COLO668 (cell line): ENCODE measurements around the gene MACO1.
"Not testable (repeated sequence)": the region's sequence is repeated elsewhere in the genome, so short reads cannot be mapped to it uniquely, and the experiment has no call there.

Experiments used
- DNase-seq: peaks from one replicate; lab custom pipeline; 2025; ENCODE audit not compliant: unreplicated experiment; lab: John Stamatoyannopoulos, UW

Gene MACO1

DNA sequence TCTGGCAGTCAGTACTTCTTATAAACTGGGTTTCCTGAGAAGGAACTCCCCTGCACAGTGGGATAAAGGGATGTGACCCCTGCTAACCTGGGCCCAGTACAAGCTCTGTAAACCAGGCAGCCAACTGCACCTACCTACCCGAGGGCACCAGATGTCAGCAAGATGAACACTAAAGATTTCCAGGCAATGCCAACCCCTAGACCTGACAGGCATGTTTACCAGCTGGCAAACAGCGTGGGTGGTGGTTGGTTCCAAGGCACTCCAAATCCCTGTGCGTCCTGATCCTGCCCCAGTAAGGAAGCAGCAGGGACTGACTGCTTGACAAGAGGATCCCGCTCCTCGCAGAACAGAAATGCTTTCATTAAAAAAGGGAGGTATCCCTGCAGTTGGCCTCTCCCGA is 7.5 kb upstream of the MACO1 start:
- not testable (repeated sequence) for DNase-seq

DNA sequence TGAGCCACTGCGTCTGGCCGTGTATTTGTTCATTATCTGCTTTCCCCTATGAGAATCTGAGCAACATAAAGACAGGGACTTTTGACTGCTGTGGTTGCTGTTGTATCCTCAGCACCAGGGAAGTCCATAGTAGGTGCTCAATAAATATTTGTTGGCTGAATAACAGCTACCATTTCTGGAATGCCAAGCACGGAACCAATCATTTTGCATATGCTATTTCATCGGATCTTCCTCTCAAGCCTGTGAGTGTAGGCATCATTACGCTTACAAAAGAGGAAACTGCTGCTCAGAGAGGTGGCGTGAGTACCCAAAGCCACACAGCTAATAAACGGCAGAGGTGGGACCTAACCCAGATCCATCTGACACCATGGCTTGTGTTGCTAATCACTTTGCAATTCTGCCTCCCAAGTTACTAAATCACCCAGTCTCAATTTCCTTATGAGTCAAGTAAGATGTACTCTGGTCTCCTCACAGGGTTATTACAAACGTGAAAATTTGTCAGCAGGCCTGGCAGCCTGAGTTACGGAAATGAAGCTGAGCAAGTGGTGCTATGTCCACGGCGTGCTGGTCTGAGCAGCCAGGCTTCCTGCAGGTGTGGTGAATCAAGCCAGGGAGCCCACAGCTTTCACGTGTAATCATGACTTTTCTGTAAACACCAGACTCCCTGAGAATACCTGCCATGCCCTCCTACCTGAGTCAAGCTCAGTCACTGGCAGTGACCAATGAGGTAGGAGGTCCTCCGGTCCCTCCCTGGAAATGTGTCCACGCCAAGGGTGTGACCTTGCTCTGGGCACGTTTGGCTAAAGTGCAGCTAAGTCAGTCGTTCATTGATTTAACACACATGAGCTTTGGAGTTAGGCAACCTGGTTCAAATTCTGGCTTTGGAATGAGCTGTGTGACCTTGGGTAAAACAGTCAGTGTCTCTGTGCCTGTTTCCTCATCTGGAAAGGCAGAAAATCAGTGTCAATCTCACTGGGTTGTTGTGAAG is 5.3 kb upstream of the MACO1 start:
- DNase-seq: no peak

DNA sequence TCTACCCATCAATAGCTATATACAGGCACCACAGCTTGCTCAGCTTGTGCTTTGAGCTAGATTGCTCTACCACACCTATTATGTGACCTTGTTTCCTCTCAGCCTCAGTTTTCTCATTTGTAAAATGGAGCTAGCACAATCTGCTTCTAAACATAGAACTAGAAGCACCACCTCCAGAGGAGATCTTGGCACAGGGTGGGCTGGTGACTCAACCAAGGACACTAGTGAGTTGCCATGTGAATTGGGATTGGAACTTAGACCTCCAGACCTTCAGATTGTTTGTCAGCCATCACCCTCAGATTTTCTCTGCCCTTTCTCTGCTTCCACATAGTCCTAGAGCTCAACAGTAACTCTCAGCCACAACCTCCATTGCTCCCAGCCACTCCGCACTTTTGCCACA is 3.0 kb upstream of the MACO1 start:
- no peak for DNase-seq

- no peak for DNase-seq
These were observed 2.1 kb upstream of the MACO1 start for GRCh38 chr1:25428475-25429166.

DNA sequence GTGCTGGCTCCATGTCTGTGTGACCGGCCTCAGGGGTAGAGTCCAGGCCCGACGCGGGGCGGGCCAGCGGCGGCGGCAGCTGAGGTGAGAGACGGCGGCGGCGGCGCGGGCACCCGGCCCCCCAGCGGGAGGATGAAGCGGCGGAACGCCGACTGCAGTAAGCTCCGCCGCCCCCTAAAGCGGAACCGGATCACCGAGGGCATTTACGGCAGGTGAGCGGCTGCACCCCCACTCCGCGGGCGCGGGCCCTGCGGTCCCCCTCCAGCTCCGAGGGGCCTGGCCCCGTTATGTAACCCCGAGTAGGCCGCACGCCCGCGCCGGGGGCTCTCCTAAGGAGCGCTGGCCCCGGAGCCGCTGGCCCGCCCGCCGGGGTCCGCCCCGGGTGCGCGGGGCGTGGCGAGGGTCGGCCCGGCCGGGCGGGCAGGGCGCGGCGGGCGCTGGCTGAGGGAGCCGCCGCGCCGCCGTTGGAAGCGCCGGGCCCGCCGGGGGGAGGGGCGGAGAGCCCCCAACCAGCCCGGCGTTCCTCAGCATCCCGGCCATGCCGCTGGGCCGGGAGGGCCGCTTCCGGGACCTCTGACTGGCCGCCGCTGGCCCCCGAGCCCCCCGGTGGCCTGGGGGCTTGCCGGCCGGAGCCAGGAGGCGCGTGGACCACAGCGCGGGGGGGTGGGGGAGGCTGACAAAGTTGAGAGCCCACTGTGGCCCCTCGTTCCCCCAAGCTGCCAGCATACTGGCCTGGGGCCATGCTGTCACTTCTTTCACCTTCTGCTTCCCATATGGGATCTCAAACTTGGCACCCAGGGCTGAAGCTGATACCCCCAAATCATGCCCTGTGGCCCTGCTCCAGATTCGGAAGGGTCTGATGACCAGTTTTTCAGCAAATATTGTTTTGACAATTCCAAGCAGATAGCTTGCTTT is 527 bp downstream of the MACO1 start:
- DNase-seq: peak; percentile 85

- no peak for DNase-seq
These were observed 1.4 kb downstream of the MACO1 start for GRCh38 chr1:25431955-25432719.

- no peak for DNase-seq
These were observed 2.2 kb downstream of the MACO1 start for GRCh38 chr1:25432749-25433388.

DNA sequence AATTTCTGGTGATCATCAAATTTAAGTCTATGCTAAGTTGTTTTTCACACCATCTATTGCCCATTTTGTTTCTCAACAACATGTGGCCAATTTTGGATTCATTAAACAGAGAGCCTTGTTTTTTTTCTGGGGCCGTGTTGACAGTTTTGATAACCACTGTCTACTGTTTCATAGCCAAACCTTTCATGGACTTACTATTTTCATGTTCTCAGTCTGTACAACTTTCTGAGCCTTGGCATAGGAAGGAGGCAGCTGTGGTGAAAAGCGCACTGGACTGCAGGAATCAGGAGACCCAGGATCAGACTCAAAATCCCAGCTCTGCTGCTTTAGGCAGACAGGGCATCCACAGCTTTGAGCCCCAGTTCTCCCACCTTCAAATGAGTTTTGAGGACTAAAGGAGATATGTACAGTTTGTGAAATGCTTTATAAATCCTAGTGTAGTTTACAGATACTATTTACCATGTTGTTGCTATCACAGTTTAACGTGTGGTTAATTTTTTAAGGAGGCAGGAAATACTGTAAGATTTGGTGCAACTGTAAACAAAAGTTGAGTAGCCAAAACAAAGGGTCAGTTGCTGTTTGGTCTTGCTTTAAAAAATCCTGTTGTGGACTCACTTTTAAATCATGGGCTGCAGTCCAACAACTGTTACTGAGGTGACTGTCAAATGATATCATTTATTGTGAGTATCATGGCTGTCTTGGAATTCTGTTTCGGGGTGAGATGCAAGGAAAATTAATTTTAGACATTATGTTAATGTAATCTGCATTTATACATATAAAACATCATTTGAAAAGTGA is 2.9 kb downstream of the MACO1 start:
- DNase-seq: no peak

DNA sequence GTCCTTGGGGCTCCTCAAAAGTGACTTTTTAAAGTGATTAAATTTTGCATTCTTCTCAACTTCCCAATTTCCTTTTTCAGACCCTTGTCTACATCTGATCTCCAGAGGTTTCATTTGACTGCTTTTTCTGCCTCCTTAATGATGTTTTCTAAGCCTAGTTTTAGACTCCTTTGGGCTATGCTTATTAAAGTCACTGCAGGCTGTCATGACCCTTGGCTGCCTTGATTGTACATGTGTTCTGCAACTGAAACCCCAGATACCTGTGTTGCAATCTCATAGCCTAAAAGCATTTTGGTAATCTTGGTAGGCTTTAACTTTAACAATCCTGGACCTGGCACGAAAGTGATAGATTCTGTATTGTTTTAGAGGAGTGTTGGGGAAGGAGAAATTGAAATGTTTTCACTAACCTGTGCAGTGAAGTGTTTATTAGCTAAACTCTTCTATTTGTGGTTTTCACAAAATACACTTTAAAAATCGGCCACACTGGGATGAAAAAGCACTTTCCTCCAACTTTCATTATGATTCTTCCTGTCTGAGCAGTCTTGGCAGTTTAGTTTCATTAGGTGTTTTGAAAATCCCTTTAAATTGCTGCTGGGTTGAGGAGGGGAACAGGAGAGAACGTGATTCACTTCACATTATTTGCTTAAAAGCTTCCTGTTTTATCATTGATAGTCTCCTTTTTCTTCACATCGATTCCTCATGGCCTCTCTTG is 4.9 kb downstream of the MACO1 start:
- no peak for DNase-seq

- no peak for DNase-seq
These were observed 7.0 kb downstream of the MACO1 start for GRCh38 chr1:25437672-25438071.

DNA sequence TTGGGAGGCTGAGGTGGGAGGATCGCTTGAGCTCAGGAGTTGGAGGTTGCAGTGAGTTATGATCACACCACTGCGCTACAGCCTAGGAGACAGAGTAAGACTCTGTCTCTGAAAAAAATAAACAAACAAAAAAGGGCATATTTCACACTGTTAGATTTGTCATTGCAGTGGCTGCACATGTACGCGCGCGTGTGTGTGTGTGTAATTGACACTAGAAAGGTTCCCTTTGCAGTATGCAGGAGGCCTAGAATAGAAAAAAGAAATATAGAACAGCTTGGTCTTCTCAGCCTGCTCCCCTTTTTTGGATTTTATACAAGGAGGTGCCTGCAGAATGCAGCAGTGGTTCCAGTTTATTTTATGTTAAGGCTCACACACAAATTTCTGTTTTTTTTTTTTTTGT is 8.6 kb downstream of the MACO1 start:
- DNase-seq: no peak

DNA sequence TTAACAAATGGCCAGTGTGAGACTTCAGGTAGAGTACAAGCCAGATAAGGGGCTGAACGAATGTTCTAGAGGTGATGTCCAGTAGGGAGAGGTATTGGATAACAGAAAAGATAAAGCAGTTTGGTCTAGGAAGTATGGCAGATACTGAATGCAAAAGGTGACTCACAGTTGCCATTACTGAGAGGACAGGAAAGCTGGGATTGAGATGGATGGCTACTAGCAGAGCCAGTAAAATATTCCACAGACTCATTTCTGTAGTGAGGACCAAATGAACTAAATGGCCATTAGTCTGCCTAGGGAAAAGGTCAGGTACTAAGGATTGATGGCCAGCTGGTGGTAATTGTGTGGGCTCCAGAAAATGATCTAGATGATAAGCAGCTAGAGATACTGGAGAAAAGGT is 11.5 kb downstream of the MACO1 start:
- DNase-seq: no peak

DNA sequence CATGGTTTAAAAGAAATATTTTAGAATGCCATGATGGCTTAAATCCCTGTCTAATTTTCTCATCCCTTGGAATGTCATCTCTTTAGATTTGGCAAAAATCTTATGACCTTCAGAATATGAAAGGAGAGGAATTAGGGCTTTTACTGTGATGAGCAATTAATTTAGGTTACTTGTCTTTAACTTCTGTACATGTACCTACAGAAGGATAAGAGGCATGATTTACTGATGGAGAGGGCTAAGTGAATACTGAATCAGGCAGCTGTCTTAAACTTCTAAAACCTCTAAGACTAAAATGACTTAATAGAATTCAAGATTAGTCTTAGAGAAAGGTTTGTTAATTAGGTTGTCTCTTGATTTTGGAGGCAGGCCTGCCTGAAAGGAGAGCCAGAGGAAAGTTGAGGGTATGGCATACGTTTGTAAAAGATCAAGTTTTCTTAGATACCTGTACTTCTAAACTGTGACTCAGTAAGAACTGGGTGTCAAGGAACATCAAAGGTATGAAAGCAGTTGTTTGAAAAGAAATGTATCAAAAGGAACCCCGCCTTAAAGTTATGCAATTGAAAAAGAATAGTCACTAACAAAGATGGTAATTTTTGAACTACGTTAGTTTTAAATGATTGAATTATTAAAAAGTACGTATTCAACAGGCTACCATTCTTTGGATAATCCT is 12.5 kb downstream of the MACO1 start:
- no peak for DNase-seq

- DNase-seq: not testable (repeated sequence)
These were observed 13.9 kb downstream of the MACO1 start for GRCh38 chr1:25444604-25445003.

GRCh38 chr1:25445993-25446538 is 15.4 kb downstream of the MACO1 start:
- DNase-seq: no peak

DNA sequence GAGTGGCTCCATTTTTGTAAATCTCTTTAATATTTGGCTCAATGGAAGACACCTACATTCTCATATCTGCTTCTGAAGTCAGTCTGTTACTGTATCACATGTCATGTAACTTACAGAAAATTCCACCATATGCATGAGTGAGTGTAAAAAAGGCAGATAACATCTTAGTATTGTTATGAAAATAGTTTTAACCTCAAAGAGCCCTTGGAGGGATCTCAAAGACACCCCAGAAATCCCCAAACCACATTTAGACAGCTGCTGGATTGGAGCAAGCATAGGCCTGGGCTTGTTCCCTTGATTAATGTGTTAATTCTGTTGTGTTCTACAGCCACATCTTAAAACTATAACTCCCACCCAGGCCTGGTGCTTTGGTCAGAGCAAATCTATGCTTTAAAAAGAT is 16.9 kb downstream of the MACO1 start:
- no peak for DNase-seq

DNA sequence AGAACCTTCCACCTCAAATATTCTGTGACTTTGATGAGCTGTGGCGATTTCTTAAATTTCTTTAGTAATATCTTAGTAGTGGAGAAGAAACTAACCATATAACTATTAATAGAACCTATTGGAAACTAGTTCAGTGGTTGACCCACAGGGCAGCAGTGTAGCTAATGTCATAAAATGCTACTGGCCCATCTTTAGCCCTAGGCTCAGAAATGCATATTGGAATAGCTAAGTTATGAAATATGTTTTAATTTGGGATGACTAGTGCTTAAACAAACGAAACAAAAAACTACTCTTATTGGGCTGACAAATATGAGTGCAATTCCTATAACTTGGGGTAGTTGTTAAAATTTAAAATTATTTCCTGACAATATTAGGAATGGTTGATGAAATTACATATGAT is 20.2 kb downstream of the MACO1 start:
- DNase-seq: no peak

DNA sequence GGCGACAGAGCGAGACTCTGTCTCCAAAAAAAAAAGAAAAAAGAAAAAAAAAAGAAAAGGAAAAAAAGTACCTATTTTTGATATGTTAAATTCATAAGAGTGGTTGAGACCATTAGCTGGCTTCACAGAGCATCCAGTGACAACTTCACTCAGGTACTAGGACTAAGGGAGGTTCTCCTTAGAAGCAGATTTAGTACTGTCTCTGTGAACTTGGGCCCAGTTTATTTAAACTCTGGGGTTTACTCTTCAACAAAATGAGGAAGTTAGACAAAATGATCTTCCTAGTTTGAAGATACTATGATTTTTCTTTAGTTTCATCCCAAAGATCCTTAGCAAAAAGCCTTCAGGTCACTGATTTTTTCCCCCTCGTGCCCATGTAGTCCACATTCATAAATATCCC is 21.2 kb downstream of the MACO1 start:
- DNase-seq: no peak
